Body of pancreas (tissue), 4 donors: Measurements from ENCODE around the gene ARHGAP9.

Experiments used
- CTCF ChIP-seq, 7 experiments: fragments of 450-650 bp in 4 of 7; fragments of 200-600 bp in 3 of 7; sonication (generic) in 3 of 7; IDR thresholded peaks; one replicate each; pipeline ENCODE4 v1.5.1; 2016 to 2019; ENCODE audit warnings: antibody characterized with exemption in 7 of 7
- POLR2A ChIP-seq, 3 donors: fragments of 450-650 bp; IDR thresholded peaks; one replicate each; pipeline ENCODE4 v1.6.1; 2016; ENCODE audit warnings: antibody characterized with exemption in 3 of 3, mild to moderate bottlenecking in 2 of 3

GRCh38 chr12:57523706-57524614 lies 44.3 kb upstream of the ARHGAP9 start:
- TF ChIP-seq POLR2A (IDR thresholded peaks at IDR 0.05), result no peak
- TF ChIP-seq CTCF (IDR thresholded peaks at IDR 0.05), result no peak
